A673 (cell line): ENCODE data around the gene CLCN2.

Experiments used
- EZH2 ChIP-seq: fragments of 200-600 bp; sonication (generic); IDR thresholded peaks from 2 replicates; pipeline ENCODE4 v1.6.1; 2017; ENCODE audit warnings: borderline replicate concordance, low read depth, mild to moderate bottlenecking, mixed read lengths, antibody characterized with exemption, low read length; ENCODE audit not compliant: poor library complexity, severe bottlenecking
- TF ChIP-seq, protein P1 (sequence below): fragments of 300-800, 200-600 bp; sonication (generic); conservative IDR thresholded peaks from 2 replicates; pipeline ENCODE4 v1.5.1; 2017; ENCODE audit warnings: low read depth, mild to moderate bottlenecking, antibody characterized with exemption, low read length, moderate library complexity, mixed read lengths

- no peak for TF ChIP-seq EZH2
- TF ChIP-seq, protein P1, sequence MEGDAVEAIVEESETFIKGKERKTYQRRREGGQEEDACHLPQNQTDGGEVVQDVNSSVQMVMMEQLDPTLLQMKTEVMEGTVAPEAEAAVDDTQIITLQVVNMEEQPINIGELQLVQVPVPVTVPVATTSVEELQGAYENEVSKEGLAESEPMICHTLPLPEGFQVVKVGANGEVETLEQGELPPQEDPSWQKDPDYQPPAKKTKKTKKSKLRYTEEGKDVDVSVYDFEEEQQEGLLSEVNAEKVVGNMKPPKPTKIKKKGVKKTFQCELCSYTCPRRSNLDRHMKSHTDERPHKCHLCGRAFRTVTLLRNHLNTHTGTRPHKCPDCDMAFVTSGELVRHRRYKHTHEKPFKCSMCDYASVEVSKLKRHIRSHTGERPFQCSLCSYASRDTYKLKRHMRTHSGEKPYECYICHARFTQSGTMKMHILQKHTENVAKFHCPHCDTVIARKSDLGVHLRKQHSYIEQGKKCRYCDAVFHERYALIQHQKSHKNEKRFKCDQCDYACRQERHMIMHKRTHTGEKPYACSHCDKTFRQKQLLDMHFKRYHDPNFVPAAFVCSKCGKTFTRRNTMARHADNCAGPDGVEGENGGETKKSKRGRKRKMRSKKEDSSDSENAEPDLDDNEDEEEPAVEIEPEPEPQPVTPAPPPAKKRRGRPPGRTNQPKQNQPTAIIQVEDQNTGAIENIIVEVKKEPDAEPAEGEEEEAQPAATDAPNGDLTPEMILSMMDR: peak; percentile 49
These were observed 55.8 kb downstream of the CLCN2 start for GRCh38 chr3:184305577-184305976.
